ENCODE measurements around the gene SLC27A6. TPM values are rescaled to one million over a fixed set of nuclear protein-coding genes. Genes with fewer than 3 reads are reported as not detected.
"Not testable (repeated sequence)": the region's sequence is repeated elsewhere in the genome, so short reads cannot be mapped to it uniquely, and the experiment has no call there.

The SLC27A6 gene
- total RNA-seq, 1 donor from 2014 or later = 1.1 TPM

GRCh38 chr5:128927644-128928043 is 37.6 kb upstream of the SLC27A6 start:
- no peak for TF ChIP-seq CTCF (IDR thresholded peaks at IDR 0.05; ENCODE audit: insufficient read depth, low read length, severe bottlenecking)
- DNase-seq (ENCODE audit: low read depth) (peak; percentile 76), FAIRE-seq (no peak)
- Histone ChIP-seq H3K36me3 (ENCODE audit: control insufficient read depth, insufficient read depth, low read length) (no peaks in the 10 kb centered on the region), H3K4me3 (ENCODE audit: low read depth, low read length) (no peak overlapping the region), H3K27me3 (ENCODE audit: control insufficient read depth, insufficient read depth, low read length) (no peaks in the 10 kb centered on the region)

GRCh38 chr5:128932232-128932631 is 33.1 kb upstream of the SLC27A6 start:
- H3K36me3 ChIP-seq (ENCODE audit: control insufficient read depth, insufficient read depth, low read length); DNase-seq (ENCODE audit: low read depth); H3K27me3 ChIP-seq (ENCODE audit: control insufficient read depth, insufficient read depth, low read length); FAIRE-seq; H3K4me3 ChIP-seq (ENCODE audit: low read depth, low read length): not testable (repeated sequence)

GRCh38 chr5:128943100-128943499 is 22.2 kb upstream of the SLC27A6 start:
- not testable (repeated sequence) for H3K27me3 ChIP-seq (ENCODE audit: control insufficient read depth, insufficient read depth, low read length); H3K36me3 ChIP-seq (ENCODE audit: control insufficient read depth, insufficient read depth, low read length); DNase-seq (ENCODE audit: low read depth); H3K4me3 ChIP-seq (ENCODE audit: low read depth, low read length); FAIRE-seq

- H3K4me3 ChIP-seq (ENCODE audit: low read depth, low read length) = no peak overlapping the region
- H3K27me3 ChIP-seq (ENCODE audit: control insufficient read depth, insufficient read depth, low read length) = no peaks in the 10 kb centered on the region
- no peak for TF ChIP-seq CTCF (IDR thresholded peaks at IDR 0.05; ENCODE audit: insufficient read depth, low read length, severe bottlenecking)
- DNase-seq (ENCODE audit: low read depth) = no peak
- no peaks in the 10 kb centered on the region for H3K36me3 ChIP-seq (ENCODE audit: control insufficient read depth, insufficient read depth, low read length)
- no peak for FAIRE-seq
Observed at GRCh38 chr5:128949847-128950546, 15.3 kb upstream of the SLC27A6 start.

GRCh38 chr5:128951301-128951700 is 14.0 kb upstream of the SLC27A6 start:
- H3K4me3 ChIP-seq (ENCODE audit: low read depth, low read length); H3K36me3 ChIP-seq (ENCODE audit: control insufficient read depth, insufficient read depth, low read length); FAIRE-seq: not testable (repeated sequence)

GRCh38 chr5:128956164-128956563 is 9.1 kb upstream of the SLC27A6 start:
- no peak for DNase-seq (ENCODE audit: low read depth)
- Histone ChIP-seq H3K27me3 (ENCODE audit: control insufficient read depth, insufficient read depth, low read length) (no peaks in the 10 kb centered on the region), H3K36me3 (ENCODE audit: control insufficient read depth, insufficient read depth, low read length) (no peaks in the 10 kb centered on the region), H3K4me3 (ENCODE audit: low read depth, low read length) (no peak overlapping the region)
- FAIRE-seq = no peak
- TF ChIP-seq CTCF (IDR thresholded peaks at IDR 0.05; ENCODE audit: insufficient read depth, low read length, severe bottlenecking) = no peak

More at GRCh38 chr5:128951301-128951700, 14.0 kb upstream of the SLC27A6 start:
- not testable (repeated sequence) for H3K27me3 ChIP-seq (ENCODE audit: control insufficient read depth, insufficient read depth, low read length); DNase-seq (ENCODE audit: low read depth)

GRCh38 chr5:128962211-128962610 is 3.1 kb upstream of the SLC27A6 start:
- no peaks in the 10 kb centered on the region for H3K36me3 ChIP-seq (ENCODE audit: control insufficient read depth, insufficient read depth, low read length)
- DNase-seq (ENCODE audit: low read depth) (no peak), FAIRE-seq (no peak)
- no peak overlapping the region for H3K4me3 ChIP-seq (ENCODE audit: low read depth, low read length)
- TF ChIP-seq CTCF (IDR thresholded peaks at IDR 0.05; ENCODE audit: insufficient read depth, low read length, severe bottlenecking) = no peak
- peaks cover 3% of the 10 kb centered on the region for H3K27me3 ChIP-seq (ENCODE audit: control insufficient read depth, insufficient read depth, low read length)
